Ovary (tissue), 9 donors: ENCODE measurements around the gene DDX39A. TPM values are rescaled to one million over a fixed set of nuclear protein-coding genes. Genes with fewer than 3 reads are reported as not detected.

Experiments used
- DNase-seq, 5 donors: peaks; one replicate each; pipeline ENCODE4 v3.0.0-alpha.2; 2019 to 2020
- H3K27ac ChIP-seq, 2 donors: fragments of 200-600 bp; one replicate each; pipeline versions ENCODE4 v1.5.1 to v1.8.0; 2019 to 2022
- H3K27me3 ChIP-seq: fragments of 200-600 bp; one replicate; pipeline ENCODE4 v1.8.0; 2022
- H3K36me3 ChIP-seq: fragments of 200-600 bp; sonication (generic); one replicate; pipeline ENCODE4 v1.5.1; 2019
- H3K4me1 ChIP-seq: one replicate; pipeline ENCODE4 v1.8.1; 2013; ENCODE audit warnings: mild to moderate bottlenecking, moderate library complexity; ENCODE audit not compliant: insufficient read depth
- H3K4me3 ChIP-seq: fragments of 200-600 bp; sonication (generic); one replicate; pipeline ENCODE4 v1.5.1; 2017
- H3K9me3 ChIP-seq, 2 donors: fragments of 200-600 bp in 1 of 2; sonication (generic) in 1 of 2; one replicate each; pipeline versions ENCODE4 v1.5.1 to v1.8.1; 2013 to 2019; ENCODE audit warnings: mild to moderate bottlenecking in 1 of 2, moderate library complexity in 1 of 2
- EP300 ChIP-seq: sonication (generic); formaldehyde crosslinking; IDR thresholded peaks from one replicate; pipeline ENCODE4 v1.6.1; 2017; ENCODE audit warnings: antibody characterized with exemption
- POLR2A ChIP-seq: fragments of 450-650 bp; IDR thresholded peaks from one replicate; pipeline ENCODE4 v1.6.1; 2017; ENCODE audit warnings: antibody characterized with exemption, mild to moderate bottlenecking, moderate library complexity
- WGBS, 3 donors: extraction: QIAGEN DNeasy Blood & Tissue Kit in 1 of 3; methylation state at CpG; one replicate each; pipeline versions ENCODE4 v1.1.5 to v1.1.7; 2013 to 2017; 5-methylcytosine and 5-hydroxymethylcytosine counted together
- intact Hi-C, 4 donors: fragments of 100-400 bp; cut with DNase I; formaldehyde crosslinking; loops; one replicate each; pipeline versions ENCODE4 v1.11.0 to v1.15.1; 2022 to 2023
- polyA plus RNA-seq, 2 donors: library from polyadenylated mRNA; stranded (reverse); fragments of 200-250 nt in 1 of 2; fragments of 350-450 nt in 1 of 2; fragmentation: Illumina TruSeq in 1 of 2; extraction: RNeasy Lipid Tissue Mini Kit (QIAGEN cat#74804) in 1 of 2; gene quantifications; one replicate each; pipeline ENCODE4 v1.2.3, GENCODE V29; 2013 to 2014
- total RNA-seq, 7 donors: library from RNA; depleted of rRNA in 2 of 7; stranded (reverse); fragments of >200 nt in 2 of 7; fragmentation: NEBNext Ultra II Directional in 3 of 7; extraction: Animal tissue kit (Norgen Biotek cat#: 25700) in 3 of 7; gene quantifications; one replicate each; pipeline versions ENCODE4 v1.1.0 to v1.2.4, GENCODE V29; 2016 to 2023
- TF ChIP-seq, protein P1 (sequence below), 3 donors: fragments of 450-650 bp in 2 of 3; fragments of 200-600 bp in 1 of 3; IDR thresholded peaks; one replicate each; pipeline versions ENCODE4 v1.5.1 to v1.8.0; 2016 to 2022; ENCODE audit warnings: antibody characterized with exemption in 3 of 3, mild to moderate bottlenecking in 1 of 3
- donor health status: DM: no; HTN: no; CAD: no; lungs with moderate emphysema.
- donor health status: DM: no; HTN: no; CAD: no.
- donor health status: Bipolar disorder and iron deficiency.
- donor health status: DM: yes; HTN: yes; CAD: no.
- donor health status: DM: no; HTN: no; CAD: no.
- donor health status: DM: yes; HTN: yes; CAD: no.

Gene DDX39A
- total and polyA plus RNA-seq, 9 donors: 7.9 to 48.4 (median 31.8) TPM

DNA sequence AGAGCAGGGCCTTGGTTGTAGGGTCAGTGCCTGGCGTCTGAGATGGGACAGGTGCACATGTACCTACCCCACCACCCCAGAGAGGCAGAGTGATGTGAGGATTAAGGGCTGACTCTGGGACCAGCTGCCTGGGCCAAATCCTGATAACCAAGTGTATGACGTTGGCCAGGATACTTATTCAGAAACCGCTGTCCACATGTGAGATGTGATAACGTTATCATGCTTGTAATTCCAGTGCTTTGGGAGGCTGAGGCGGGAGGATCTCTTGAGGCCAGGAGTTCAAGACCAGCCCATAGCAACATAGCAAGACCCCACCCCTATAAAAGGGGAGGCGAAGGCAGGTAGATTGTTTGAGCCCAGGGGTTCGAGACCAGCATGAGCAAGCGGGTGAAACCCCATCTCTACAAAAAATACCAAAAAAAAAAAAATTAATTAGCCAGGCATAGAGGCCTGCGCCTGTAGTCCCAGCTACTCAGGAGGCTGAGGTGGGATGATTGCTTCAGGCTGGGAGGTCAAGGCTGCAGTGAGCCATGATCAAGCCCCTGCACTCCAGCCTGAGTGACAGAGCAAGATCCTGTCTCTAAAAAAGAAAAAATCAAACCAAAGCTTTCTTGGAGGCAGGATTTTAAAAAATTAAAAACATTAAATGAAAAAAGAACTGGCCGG lies 27.9 kb downstream of the DDX39A start:
- TF ChIP-seq, protein P1, sequence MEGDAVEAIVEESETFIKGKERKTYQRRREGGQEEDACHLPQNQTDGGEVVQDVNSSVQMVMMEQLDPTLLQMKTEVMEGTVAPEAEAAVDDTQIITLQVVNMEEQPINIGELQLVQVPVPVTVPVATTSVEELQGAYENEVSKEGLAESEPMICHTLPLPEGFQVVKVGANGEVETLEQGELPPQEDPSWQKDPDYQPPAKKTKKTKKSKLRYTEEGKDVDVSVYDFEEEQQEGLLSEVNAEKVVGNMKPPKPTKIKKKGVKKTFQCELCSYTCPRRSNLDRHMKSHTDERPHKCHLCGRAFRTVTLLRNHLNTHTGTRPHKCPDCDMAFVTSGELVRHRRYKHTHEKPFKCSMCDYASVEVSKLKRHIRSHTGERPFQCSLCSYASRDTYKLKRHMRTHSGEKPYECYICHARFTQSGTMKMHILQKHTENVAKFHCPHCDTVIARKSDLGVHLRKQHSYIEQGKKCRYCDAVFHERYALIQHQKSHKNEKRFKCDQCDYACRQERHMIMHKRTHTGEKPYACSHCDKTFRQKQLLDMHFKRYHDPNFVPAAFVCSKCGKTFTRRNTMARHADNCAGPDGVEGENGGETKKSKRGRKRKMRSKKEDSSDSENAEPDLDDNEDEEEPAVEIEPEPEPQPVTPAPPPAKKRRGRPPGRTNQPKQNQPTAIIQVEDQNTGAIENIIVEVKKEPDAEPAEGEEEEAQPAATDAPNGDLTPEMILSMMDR (IDR thresholded peaks at IDR 0.05): no peak
- no peak for TF ChIP-seq POLR2A
- no peak for TF ChIP-seq EP300
- Histone ChIP-seq H3K4me3 (no peak overlapping the region), H3K4me1 (no peaks in the 10 kb centered on the region), H3K27me3 (no peaks in the 10 kb centered on the region), H3K9me3 (no peaks in the 10 kb centered on the region), H3K36me3 (no peaks in the 10 kb centered on the region), H3K27ac (no peak overlapping the region)
- DNase-seq: no peak
- 71 to 80% (median 76%) methylated on average over 10 of the region's 10 CpGs for WGBS, 3 donors
- intact Hi-C loops: no loop called here

DNA sequence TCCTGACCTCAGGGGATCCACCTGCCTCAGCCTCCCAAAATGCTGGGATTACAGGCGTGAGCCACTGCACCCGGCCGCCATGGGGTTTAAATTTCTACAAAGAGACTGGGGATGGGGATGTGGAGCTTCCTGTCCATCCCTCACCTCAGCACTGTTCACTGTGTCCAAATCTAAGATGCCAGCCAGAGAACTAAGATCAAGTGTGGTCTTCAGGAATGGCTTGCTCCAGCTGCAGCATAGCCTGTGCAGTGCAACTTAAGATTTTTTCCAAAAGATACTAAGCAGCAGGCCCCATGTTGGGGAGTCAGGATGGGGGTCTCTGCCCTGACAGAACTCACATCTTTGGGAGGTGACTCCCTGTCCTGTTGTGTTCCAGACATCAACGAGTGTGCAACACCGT lies 28.6 kb downstream of the DDX39A start:
- intact Hi-C loops: no loop called here
- TF ChIP-seq POLR2A: no peak
- no peaks in the 10 kb centered on the region for H3K36me3 ChIP-seq

DNA sequence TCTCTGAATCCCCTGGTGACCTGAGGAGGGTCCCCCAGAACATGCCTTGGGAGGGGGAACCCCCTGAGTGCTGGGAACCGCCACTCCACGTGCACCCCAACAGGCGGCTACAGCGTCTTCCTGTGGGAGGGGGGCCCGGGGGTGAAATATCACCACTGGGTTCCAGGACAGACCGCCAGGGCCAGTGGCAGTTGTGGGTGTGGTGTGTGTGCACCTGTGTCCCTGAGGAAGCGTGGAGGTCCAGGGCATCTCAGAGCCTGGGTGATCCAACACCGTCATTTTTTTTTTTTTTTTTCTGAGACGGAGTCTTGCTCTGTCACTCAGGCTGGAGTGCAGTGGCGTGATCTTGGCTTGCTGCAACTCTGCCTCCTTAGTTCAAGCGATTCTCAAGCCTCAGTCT lies 33.6 kb downstream of the DDX39A start:
- peaks cover 5% of the 10 kb centered on the region for H3K4me1 ChIP-seq

More for the DNA sequence above, 28.6 kb downstream of the DDX39A start:
- Histone ChIP-seq H3K27me3 (no peaks in the 10 kb centered on the region), H3K9me3 (no peaks in the 10 kb centered on the region), H3K4me1 (no peaks in the 10 kb centered on the region), H3K27ac (no peak overlapping the region), H3K4me3 (no peak overlapping the region)
- DNase-seq: no peak
- WGBS, 3 donors: 94 to 99% (median 95%) methylated on average over 5 of the region's 5 CpGs

DNA sequence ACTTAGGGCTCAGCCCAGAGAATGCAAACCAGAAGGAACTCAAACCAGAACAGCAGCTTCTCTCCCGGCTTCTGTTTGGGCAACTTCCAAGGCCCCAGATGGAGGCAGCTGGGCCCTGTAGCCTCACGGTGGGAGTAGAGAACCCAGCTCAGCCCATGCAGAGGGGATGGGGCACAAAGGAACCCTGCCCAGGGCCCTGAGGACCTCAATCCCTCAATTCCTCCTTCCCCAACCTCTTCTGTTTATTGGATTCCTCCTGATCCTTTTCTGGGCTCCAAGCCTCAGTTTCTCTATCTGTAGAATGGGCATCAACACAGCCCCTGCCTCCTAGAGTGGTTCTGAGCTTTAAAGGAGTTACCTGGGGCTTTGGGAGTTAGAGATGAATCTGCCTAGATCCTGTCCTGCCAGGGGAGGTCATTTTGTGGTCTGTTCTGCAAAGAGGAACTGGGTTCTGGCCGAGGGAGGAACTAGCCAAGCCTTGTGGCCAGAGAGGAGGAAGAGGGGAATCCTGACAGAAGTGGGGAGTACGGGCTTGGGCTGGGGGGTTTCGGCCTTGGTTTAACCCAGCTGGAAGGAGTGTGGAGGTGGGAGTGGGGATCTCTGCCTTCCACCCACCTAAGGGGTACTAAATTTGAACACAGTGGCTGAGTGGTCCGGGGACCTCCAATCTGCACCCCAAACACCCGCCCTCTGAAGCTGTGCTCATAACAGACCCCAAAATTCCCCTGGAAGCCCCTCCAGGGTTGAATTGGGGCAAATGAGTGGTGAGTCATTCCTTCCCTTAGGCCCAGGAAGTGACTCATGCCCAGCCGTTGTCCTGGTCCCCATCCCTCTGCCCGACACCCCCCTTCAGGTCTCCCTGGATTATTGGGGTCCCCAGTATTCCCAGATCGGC lies 35.2 kb downstream of the DDX39A start:
- TF ChIP-seq EP300 (no peak), POLR2A (no peak)
- TF ChIP-seq, protein P1 (IDR thresholded peaks at IDR 0.05): no peak
- Histone ChIP-seq H3K27ac (peak overlapping the region in 1 of 2 donors; percentile 27), H3K4me1 (peaks cover 5% of the 10 kb centered on the region), H3K4me3 (peak overlapping the region; percentile 52), H3K9me3 (no peaks in the 10 kb centered on the region), H3K27me3 (no peaks in the 10 kb centered on the region), H3K36me3 (no peaks in the 10 kb centered on the region)
- peak in 2 of 5 donors; percentile 49 to 51 for DNase-seq
- intact Hi-C loops: no loop called here
- 26 to 30% (median 27%) methylated on average over 10 of the region's 10 CpGs for WGBS, 3 donors

More for the DNA sequence above, 33.6 kb downstream of the DDX39A start:
- Histone ChIP-seq H3K36me3 (no peaks in the 10 kb centered on the region), H3K9me3 (no peaks in the 10 kb centered on the region), H3K27ac (no peak overlapping the region), H3K4me3 (no peak overlapping the region), H3K27me3 (no peaks in the 10 kb centered on the region)
- WGBS, 3 donors: 81 to 86% (median 82%) methylated on average over 11 of the region's 11 CpGs
- DNase-seq: no peak
- TF ChIP-seq, protein P1 (IDR thresholded peaks at IDR 0.05): no peak
- TF ChIP-seq EP300: no peak
- no peak for TF ChIP-seq POLR2A
- intact Hi-C loops: no loop called here
